Neural crest cell (in vitro differentiated cells): ENCODE measurements around the gene MYCT1. TPM values are rescaled to one million over a fixed set of nuclear protein-coding genes. Genes with fewer than 3 reads are reported as not detected.
A peak's percentile ranks its signal among the peaks of the same experiment; 100 is the strongest.

ENCODE experiments used
- DNase-seq: peaks from one replicate; pipeline ENCODE4 v3.0.0; 2021; ENCODE audit warnings: low read depth, mixed read lengths, low spot score
- H3K27ac Mint-ChIP-seq: one replicate; pipeline ENCODE4 v1.8.0; 2021; ENCODE audit warnings: mild to moderate bottlenecking, mixed read lengths; ENCODE audit not compliant: unreplicated experiment
- H3K27me3 Mint-ChIP-seq: 2 replicates; pipeline ENCODE4 v1.8.0; 2021; ENCODE audit warnings: low read depth, mild to moderate bottlenecking, mixed read lengths
- H3K36me3 Mint-ChIP-seq: 2 replicates; pipeline ENCODE4 v1.8.0; 2021; ENCODE audit warnings: low read depth, mild to moderate bottlenecking, mixed read lengths
- H3K4me1 Mint-ChIP-seq: 2 replicates; pipeline ENCODE4 v1.8.0; 2021; ENCODE audit warnings: mixed read lengths
- H3K4me3 Mint-ChIP-seq: one replicate; pipeline ENCODE4 v1.8.0; 2021; ENCODE audit warnings: mild to moderate bottlenecking, mixed read lengths
- H3K9me3 Mint-ChIP-seq: 2 replicates; pipeline ENCODE4 v1.8.0; 2021; ENCODE audit warnings: mixed read lengths
- long read RNA-seq: library from polyadenylated mRNA; unstranded; transcript quantifications from one replicate; pipeline ENCODE4 v2.0.0, GENCODE V29; 2020
- total RNA-seq: library from RNA; stranded (reverse); gene quantifications from 2 replicates; pipeline ENCODE4 v1.2.1, GENCODE V29; 2021
- TF ChIP-seq, protein P1 (sequence below): fragments of 200-600 bp; sonication (generic); conservative IDR thresholded peaks from 2 replicates; pipeline ENCODE4 v1.5.0; 2021; ENCODE audit warnings: antibody characterized with exemption, mild to moderate bottlenecking

MYCT1 gene, protein sequence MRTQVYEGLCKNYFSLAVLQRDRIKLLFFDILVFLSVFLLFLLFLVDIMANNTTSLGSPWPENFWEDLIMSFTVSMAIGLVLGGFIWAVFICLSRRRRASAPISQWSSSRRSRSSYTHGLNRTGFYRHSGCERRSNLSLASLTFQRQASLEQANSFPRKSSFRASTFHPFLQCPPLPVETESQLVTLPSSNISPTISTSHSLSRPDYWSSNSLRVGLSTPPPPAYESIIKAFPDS
- not detected in 2 replicates for total RNA-seq
- long read RNA-seq: 0 reads

DNA sequence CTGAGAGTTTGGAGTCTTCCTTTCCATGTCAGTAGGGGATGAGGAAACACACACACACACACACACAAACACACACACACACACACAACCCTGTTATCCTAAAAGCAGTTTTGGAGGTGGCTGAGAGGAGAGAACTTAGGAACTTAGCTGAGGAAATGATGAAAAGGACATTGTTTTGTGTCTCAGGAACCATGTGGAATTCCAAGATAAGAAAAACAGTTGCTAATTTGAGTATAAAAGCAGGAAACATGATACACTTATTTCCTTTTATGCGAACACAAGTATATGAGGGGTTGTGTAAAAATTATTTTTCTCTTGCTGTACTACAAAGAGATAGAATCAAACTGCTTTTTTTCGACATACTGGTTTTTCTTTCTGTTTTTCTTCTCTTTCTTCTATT is at the start of gene MYCT1:
TSS of gene MYCT1 (plus strand) at position 264 of the 400 bp plus-strand sequence. CDS start at position 270, 6 bp downstream.
- Mint-ChIP-seq H3K4me1 (no peaks in the 10 kb centered on the region), H3K4me3 (no peak within 1 kb of the TSS), H3K9me3 (no peaks in the 10 kb centered on the region), H3K27me3 (peaks cover 5% of the 10 kb centered on the region), H3K27ac (no peak within 1 kb of the TSS), H3K36me3 (no peaks in the 10 kb centered on the region)
- TF ChIP-seq, protein P1, sequence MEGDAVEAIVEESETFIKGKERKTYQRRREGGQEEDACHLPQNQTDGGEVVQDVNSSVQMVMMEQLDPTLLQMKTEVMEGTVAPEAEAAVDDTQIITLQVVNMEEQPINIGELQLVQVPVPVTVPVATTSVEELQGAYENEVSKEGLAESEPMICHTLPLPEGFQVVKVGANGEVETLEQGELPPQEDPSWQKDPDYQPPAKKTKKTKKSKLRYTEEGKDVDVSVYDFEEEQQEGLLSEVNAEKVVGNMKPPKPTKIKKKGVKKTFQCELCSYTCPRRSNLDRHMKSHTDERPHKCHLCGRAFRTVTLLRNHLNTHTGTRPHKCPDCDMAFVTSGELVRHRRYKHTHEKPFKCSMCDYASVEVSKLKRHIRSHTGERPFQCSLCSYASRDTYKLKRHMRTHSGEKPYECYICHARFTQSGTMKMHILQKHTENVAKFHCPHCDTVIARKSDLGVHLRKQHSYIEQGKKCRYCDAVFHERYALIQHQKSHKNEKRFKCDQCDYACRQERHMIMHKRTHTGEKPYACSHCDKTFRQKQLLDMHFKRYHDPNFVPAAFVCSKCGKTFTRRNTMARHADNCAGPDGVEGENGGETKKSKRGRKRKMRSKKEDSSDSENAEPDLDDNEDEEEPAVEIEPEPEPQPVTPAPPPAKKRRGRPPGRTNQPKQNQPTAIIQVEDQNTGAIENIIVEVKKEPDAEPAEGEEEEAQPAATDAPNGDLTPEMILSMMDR: no peak
- no peak for DNase-seq

DNA sequence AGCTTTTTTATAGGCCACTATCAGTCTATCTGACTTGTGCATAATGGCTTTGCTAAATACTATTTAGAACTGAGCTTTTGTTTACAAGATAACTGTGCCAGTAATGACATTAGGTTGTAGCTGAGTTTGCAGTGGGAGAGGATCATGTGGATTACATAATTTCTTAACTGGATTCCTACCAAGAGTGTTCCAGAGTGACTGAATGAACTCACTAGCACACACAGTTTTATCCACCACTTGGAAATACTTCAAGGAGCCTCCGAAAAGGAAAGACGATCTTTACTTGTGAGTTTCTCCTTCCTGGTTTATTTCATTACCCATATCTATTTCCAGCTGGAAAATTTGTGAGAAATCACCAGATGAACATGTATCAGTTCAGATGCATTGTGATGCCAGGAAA is 49.6 kb upstream of the MYCT1 start:
- H3K36me3 Mint-ChIP-seq: no peaks in the 10 kb centered on the region
- peaks cover 21% of the 10 kb centered on the region for H3K27me3 Mint-ChIP-seq
- H3K9me3 Mint-ChIP-seq: no peaks in the 10 kb centered on the region
- H3K27ac Mint-ChIP-seq: no peak overlapping the region
- no peak overlapping the region for H3K4me3 Mint-ChIP-seq
- DNase-seq: no peak
- peaks cover 4% of the 10 kb centered on the region for H3K4me1 Mint-ChIP-seq
- TF ChIP-seq, protein P1: no peak

DNA sequence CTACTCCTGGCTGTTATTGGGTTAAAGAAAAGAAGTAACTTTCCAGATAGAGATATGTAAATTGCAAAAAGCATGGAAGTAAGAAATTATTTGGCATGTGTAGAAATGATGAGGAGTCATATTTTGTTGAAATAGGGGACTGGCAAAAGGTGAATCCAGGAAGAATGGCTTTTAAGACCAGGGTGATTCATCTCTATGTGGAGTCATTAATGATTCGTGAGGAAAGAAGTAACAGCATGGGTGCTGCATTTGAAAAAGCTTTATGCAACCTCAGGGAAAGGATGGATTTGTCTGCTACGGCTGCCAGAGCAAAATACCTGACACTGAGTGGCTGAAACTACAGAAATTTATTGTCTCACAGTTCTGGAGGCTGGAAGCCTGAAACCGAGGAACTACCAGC is 45.7 kb upstream of the MYCT1 start:
- no peaks in the 10 kb centered on the region for H3K9me3 Mint-ChIP-seq
- H3K27ac Mint-ChIP-seq: no peak overlapping the region

DNA sequence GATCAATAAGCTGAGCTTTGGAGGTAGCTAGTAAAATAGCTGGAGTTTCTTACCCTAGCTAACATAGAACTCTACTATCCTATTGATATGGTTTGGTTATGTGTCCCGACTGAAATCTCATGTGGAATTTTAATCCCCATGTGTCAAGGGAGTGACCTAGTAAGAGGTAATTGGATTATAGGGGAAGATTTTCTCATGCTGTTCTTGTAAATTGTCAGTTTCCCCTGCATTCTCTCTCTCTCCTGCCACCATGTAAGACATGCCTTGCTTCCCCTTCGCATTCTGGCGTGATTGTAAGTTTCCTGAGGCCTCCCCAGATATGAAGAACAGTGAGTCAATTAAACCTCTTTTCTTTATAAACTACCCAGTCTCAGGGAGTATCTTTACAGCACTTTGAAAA is 35.9 kb upstream of the MYCT1 start:
- Mint-ChIP-seq H3K27me3 (peaks cover 42% of the 10 kb centered on the region), H3K36me3 (no peaks in the 10 kb centered on the region), H3K9me3 (no peaks in the 10 kb centered on the region), H3K4me1 (no peaks in the 10 kb centered on the region), H3K4me3 (no peak overlapping the region), H3K27ac (no peak overlapping the region)
- no peak for DNase-seq
- TF ChIP-seq, protein P1: no peak

More for the DNA sequence above, 45.7 kb upstream of the MYCT1 start:
- Mint-ChIP-seq H3K4me1 (no peaks in the 10 kb centered on the region), H3K4me3 (no peak overlapping the region), H3K36me3 (no peaks in the 10 kb centered on the region), H3K27me3 (peaks cover 13% of the 10 kb centered on the region)
- TF ChIP-seq, protein P1: no peak
- DNase-seq: no peak

DNA sequence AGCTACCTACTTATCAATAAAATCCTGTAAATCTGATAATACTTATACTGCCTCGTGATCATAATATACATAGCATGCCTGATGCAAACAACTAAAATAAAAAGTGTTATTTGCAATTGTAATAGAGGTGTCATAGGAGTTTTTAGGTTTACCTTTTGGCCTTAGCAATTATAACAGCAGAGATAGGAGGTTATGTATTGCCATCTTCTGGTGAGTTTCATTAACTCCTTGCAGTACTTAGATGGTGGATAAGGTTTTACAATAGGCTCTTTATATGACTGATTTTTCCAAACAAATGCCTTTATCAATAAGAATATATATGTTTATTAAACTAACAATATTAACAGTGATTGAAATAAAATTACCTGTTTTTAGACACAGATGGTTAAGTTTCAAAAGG is 27.8 kb upstream of the MYCT1 start:
- Mint-ChIP-seq H3K27me3 (peaks cover 16% of the 10 kb centered on the region), H3K9me3 (no peaks in the 10 kb centered on the region), H3K27ac (no peak overlapping the region), H3K4me1 (no peaks in the 10 kb centered on the region), H3K36me3 (no peaks in the 10 kb centered on the region), H3K4me3 (no peak overlapping the region)
- TF ChIP-seq, protein P1: peak; percentile 62
- no peak for DNase-seq
